WERI-Rb-1 (cell line): ENCODE data around the gene CCL24.
"Not testable (repeated sequence)": the region's sequence is repeated elsewhere in the genome, so short reads cannot be mapped to it uniquely, and the experiment has no call there.

ENCODE experiments used
- DNase-seq: peaks from one replicate; pipeline ENCODE4 v3.0.0-alpha.2; 2020
- H3K27ac ChIP-seq: fragments of 250-450 bp; sonication (Bioruptor Pico); 2 replicates; pipeline ENCODE4 v1.5.1; 2020; ENCODE audit warnings: mild to moderate bottlenecking, moderate library complexity
- H3K27me3 ChIP-seq: fragments of 250-450 bp; sonication (Bioruptor Pico); 2 replicates; pipeline ENCODE4 v1.5.1; 2021; ENCODE audit warnings: mild to moderate bottlenecking, low read depth, moderate library complexity; ENCODE audit not compliant: insufficient read depth, severe bottlenecking
- H3K36me3 ChIP-seq: fragments of 250-450 bp; sonication (Bioruptor Pico); 2 replicates; pipeline ENCODE4 v1.5.1; 2020; ENCODE audit warnings: mild to moderate bottlenecking, moderate library complexity
- H3K4me3 ChIP-seq: 2 replicates; pipeline ENCODE4 v1.5.1; 2011; ENCODE audit warnings: low read depth, mild to moderate bottlenecking, control low read depth, low read length
- H3K9me3 ChIP-seq: fragments of 250-450 bp; sonication (Bioruptor Pico); 2 replicates; pipeline ENCODE4 v1.5.1; 2021; ENCODE audit warnings: mild to moderate bottlenecking, moderate library complexity; ENCODE audit not compliant: severe bottlenecking
- TF ChIP-seq, protein P1 (sequence below): IDR thresholded peaks from 2 replicates; pipeline ENCODE4 v1.5.1; 2011; ENCODE audit warnings: low read depth, mild to moderate bottlenecking, control low read depth, inconsistent platforms, low read length

The CCL24 gene

DNA sequence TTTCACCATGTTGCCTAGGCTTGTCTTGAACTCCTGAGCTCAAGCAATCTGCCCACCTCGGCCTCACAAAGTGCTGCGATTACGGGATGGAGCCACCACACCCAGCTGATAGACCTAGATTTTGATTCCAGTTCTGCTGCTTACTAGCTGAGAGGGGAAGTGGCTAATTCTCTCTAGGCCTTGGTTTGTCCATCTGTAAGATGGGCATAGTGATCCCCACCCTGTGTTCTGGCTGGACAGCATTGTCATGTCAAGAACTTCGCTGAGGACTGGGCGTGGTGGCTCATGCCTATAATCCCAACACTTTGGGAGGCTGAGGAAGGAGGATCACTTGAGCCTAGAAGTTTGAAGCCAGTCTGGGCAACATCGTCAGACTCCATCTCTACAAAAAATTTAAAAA lies 17.4 kb upstream of the CCL24 start:
- no peak overlapping the region for H3K4me3 ChIP-seq
- no peaks in the 10 kb centered on the region for H3K9me3 ChIP-seq
- TF ChIP-seq, protein P1, sequence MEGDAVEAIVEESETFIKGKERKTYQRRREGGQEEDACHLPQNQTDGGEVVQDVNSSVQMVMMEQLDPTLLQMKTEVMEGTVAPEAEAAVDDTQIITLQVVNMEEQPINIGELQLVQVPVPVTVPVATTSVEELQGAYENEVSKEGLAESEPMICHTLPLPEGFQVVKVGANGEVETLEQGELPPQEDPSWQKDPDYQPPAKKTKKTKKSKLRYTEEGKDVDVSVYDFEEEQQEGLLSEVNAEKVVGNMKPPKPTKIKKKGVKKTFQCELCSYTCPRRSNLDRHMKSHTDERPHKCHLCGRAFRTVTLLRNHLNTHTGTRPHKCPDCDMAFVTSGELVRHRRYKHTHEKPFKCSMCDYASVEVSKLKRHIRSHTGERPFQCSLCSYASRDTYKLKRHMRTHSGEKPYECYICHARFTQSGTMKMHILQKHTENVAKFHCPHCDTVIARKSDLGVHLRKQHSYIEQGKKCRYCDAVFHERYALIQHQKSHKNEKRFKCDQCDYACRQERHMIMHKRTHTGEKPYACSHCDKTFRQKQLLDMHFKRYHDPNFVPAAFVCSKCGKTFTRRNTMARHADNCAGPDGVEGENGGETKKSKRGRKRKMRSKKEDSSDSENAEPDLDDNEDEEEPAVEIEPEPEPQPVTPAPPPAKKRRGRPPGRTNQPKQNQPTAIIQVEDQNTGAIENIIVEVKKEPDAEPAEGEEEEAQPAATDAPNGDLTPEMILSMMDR = no peak
- no peak overlapping the region for H3K27ac ChIP-seq
- no peak for DNase-seq
- H3K36me3 ChIP-seq = no peaks in the 10 kb centered on the region
- no peaks in the 10 kb centered on the region for H3K27me3 ChIP-seq

- peak; percentile 32 for DNase-seq
- H3K4me3 ChIP-seq, H3K36me3 ChIP-seq, H3K27me3 ChIP-seq, H3K9me3 ChIP-seq, H3K27ac ChIP-seq: not testable (repeated sequence)
Observed at GRCh38 chr7:75829656-75830055, 16.1 kb upstream of the CCL24 start.

DNA sequence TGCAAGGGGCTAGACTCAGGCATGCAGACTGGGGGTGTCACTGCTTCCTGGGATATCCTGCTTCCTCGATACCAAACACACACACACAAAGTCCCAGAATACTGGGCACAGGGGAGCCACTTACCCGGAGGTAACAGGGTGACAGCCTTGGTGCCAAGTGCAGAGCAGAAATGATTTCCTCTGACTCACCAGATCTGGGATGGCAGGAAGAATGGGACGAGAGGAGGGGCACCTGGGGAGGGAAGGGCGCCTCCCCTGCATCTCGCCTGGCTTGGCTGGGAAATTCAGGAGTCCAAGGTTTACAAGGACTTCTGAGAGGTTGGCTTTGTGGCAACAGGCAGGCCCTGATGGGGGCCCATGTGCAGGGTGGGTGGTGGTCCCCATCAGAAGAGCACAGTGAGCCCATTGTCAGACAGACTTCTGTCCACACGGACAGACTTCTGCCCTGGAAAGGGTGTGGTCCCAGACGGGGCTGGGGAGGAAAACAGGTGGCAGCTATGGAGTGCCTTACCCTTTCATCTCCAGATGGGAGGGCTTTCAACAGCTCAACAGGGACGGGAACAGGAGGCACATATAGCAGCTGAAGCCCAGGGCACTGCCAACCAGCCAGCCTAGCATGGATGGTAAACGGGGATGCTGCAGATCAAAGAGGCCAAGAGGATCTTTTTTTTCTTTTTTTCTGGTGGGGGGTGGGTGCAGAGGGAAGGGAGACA lies 9.7 kb upstream of the CCL24 start:
- H3K9me3 ChIP-seq = no peaks in the 10 kb centered on the region
- DNase-seq = no peak
- TF ChIP-seq, protein P1 = no peak
- H3K4me3 ChIP-seq = no peak overlapping the region
- H3K27me3 ChIP-seq = no peaks in the 10 kb centered on the region
- no peaks in the 10 kb centered on the region for H3K36me3 ChIP-seq
- H3K27ac ChIP-seq = no peak overlapping the region

GRCh38 chr7:75820688-75821087 lies 7.1 kb upstream of the CCL24 start:
- no peak for DNase-seq
- Histone ChIP-seq H3K9me3 (no peaks in the 10 kb centered on the region), H3K27ac (no peak overlapping the region), H3K36me3 (no peaks in the 10 kb centered on the region), H3K4me3 (no peak overlapping the region), H3K27me3 (no peaks in the 10 kb centered on the region)
- TF ChIP-seq, protein P1 = no peak

GRCh38 chr7:75819711-75820110 lies 6.1 kb upstream of the CCL24 start:
- TF ChIP-seq, protein P1 = no peak
- Histone ChIP-seq H3K27ac (no peak overlapping the region), H3K27me3 (no peaks in the 10 kb centered on the region), H3K4me3 (no peak overlapping the region), H3K36me3 (no peaks in the 10 kb centered on the region), H3K9me3 (no peaks in the 10 kb centered on the region)
- DNase-seq = no peak

GRCh38 chr7:75818472-75818871 lies 4.9 kb upstream of the CCL24 start:
- Histone ChIP-seq H3K27ac (no peak overlapping the region), H3K36me3 (no peaks in the 10 kb centered on the region), H3K27me3 (no peaks in the 10 kb centered on the region), H3K4me3 (no peak overlapping the region), H3K9me3 (no peaks in the 10 kb centered on the region)
- no peak for DNase-seq
- TF ChIP-seq, protein P1 = no peak
